GM18517 (cell line): ENCODE results near the gene ABCC4.
"Not testable (repeated sequence)": the region's sequence is repeated elsewhere in the genome, so short reads cannot be mapped to it uniquely, and the experiment has no call there.

Source experiments
- ATAC-seq: cut with Tn5 transposase; IDR thresholded peaks from one replicate; pipeline ENCODE4 v1.9.1; 2021; ENCODE audit warnings: mild to moderate bottlenecking, moderate library complexity; ENCODE audit not compliant: unreplicated experiment

Gene ABCC4

DNA sequence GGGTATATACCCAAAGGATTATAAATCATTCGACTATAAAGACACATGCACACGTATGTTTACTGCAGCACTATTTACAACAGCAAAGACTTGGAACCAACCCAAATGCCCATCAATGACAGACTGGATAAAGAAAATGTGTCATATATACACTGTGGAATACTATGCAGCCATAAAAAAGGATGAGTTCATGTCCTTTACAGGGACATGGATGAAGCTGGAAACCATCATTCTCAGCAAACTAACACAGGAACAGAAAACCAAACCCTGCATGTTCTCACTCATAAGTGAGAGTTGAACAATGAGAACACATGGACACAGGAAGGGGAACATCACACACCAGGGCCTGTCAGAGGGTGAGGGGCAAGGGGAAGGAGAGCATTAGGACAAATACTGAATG lies 102.6 kb downstream of the ABCC4 start:
- ATAC-seq, result not testable (repeated sequence)

DNA sequence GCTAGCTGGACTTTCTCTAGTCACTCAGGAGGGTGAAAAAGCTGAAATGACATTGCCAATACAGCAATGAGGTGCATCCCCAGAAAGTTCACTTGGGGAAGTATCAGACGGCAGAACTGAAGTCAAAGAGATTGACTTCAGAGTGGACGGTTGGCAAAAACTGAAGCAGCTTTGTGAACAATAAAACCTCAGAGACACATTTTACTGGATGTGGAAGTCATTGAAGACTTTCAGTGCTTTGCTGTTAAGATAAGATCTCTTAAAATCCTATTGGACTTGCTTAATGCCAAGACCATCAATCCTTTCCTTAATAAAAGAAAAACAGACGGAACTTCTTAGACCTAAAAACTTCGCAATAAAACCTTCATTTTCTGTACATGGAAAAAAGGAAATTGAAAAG lies 103.7 kb downstream of the ABCC4 start:
- no peak for ATAC-seq

GRCh38 chr13:95195146-95195545 lies 106.1 kb downstream of the ABCC4 start:
- no peak for ATAC-seq

DNA sequence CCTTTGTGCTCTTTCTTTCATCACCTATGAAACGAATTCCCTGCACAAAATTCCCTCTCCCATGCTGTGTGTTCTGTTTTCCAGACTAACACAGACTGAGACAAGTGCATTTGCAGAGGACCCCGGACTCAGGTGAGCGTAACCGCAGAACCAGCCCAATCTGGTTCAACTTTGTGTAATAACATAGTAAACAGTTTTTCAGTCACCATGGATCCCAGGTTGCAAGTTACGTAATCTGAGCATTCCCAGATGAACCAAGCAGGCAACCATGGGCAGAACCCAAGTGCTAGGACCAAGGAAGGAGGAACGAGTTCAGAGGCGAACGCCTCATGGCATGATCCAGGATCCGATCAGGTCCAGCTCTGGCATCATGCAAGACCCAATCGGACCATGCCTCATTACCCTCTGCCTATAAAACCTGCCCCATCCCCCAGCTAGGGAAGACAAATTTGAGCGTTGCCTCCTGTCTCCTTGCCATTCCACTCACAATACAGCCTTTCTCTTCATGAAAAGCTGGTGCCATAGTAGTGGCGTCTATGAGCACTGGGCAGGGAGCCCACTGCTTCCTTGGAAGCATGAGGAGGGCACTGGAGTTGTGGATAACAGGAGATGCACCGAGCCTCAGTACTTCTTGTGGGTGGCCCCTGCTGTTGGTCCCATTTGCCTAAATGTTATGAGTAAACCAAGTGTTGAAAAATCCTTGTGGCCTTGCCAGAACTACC lies 107.6 kb downstream of the ABCC4 start:
- no peak for ATAC-seq

- no peak for ATAC-seq
These were observed 108.3 kb downstream of the ABCC4 start for GRCh38 chr13:95192998-95193397.

- not testable (repeated sequence) for ATAC-seq
These were observed 108.7 kb downstream of the ABCC4 start for GRCh38 chr13:95192564-95192945.

DNA sequence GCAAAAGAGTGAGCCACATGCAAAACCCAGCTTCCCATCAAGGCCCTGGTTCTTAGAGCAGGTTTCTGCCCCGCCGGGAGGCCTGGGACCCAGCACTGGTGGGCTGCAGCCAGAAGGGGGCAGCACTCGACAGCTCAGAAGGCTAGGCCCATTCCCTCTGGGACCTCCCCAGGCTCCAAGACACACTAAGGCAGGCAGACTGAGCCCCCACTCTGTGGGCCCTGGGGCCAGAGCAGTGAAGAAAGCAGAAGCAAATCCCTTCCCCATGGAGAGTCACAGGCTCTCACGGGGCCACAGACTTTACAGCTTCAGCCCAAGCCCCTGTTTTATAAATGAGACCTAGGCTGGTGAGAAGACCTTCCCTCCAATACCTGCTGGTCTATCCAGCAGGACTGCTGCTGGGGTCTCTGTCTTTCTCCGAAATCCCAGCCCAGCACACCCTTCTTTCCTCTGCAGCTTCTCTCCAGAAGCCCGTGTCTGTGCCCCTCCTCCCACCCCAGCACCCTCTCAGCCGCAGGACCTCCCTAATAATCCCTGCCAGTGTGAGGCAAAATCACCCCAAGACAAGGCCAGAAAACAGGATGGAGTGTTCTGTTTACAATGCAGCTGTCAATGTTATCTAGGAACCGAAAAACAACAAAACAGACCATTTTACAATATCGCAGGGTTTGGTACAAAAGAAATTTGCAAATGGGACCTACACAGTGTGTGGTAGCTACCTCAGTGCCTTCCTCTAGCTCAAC lies 109.3 kb downstream of the ABCC4 start:
- ATAC-seq, result peak; percentile 89

GRCh38 chr13:95188128-95188527 lies 113.1 kb downstream of the ABCC4 start:
- ATAC-seq, result no peak

GRCh38 chr13:95185851-95186250 lies 115.4 kb downstream of the ABCC4 start:
- no peak for ATAC-seq

DNA sequence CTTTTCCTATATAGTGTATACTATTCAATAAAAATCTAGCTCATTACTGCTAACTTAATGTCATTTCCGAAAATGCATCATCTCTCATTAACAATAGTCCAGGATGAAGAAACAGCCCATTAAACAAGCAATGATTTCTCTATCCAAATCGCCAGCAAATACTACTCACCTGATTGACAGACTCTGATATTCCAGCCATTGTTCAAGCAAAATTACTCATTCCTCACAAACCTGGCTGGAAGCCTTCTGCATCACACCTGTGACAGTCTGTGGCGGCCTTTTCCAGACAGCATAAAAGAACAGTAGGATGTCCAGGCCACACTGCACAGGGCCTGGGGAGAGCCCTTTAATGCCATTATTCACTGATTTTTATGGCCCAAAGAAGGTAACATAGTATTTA lies 115.9 kb downstream of the ABCC4 start:
- ATAC-seq, result no peak

DNA sequence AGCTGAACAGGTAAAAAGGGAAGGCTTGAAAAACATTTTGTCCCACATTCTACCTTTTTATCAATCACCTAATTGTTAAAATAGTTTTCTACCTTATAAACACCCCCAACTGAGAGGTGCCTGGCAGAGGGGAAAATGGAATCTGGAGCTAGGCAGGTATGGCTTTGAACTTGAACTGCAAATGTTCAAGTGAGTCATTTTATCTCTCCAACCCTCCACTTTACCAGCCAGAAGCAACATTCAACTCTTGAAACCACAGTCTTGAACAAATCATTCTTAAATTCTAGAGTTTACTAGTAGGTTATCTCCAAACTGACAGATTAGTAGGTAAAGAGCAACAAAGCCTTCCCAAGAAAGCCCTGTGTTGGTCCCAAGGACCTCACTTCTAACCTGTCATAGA lies 116.9 kb downstream of the ABCC4 start:
- ATAC-seq, result no peak

DNA sequence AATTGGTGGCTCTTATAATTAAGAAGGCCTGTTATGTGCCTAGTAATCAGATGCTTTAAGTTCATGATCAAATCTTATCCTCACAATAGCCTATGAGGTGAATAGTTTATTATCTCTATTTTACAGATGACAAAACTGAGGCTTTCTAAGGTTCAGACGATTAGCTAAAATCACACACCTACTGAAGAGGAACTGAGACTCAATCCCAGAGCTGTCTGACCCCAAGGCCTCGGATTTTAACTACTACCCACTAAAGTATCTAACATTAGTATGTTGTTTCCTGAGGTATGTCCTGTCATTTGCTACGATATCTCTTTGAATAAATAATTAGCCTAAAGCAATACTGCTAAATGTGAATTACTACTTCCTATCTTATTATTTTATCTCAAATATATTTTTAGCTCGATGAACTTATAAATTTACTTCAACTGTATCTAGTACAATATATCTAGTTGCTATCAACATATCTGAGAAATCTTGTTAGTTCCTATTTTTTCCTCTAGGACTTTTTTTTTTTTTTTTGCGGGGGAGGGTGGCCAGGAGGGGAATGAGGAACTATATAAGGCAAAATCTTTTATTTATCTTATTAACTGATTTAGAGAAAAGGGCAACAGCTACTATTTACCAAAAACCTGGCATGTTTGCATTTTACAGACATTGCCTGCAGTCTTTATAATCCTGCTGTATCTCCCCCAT lies 118.5 kb downstream of the ABCC4 start:
- no peak for ATAC-seq

DNA sequence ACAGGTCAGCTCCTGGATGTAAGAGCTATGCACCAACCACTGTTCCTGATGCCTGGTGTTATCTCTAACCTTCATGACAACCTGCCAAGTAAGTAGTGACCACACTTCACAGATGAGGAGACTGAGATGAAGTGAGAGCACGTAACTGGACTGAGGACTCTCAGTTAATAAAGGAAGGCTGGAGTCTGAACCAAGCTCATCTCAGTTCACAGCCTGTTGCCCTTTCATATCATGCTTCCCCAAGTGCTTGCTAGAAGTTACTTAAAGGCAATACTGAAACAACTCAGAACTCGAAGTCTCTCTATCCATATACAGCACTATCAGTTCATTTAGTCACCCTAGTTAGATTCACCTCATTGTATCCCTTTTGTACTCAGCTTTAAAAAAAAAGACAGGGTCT lies 119.7 kb downstream of the ABCC4 start:
- peak; percentile 57 for ATAC-seq

DNA sequence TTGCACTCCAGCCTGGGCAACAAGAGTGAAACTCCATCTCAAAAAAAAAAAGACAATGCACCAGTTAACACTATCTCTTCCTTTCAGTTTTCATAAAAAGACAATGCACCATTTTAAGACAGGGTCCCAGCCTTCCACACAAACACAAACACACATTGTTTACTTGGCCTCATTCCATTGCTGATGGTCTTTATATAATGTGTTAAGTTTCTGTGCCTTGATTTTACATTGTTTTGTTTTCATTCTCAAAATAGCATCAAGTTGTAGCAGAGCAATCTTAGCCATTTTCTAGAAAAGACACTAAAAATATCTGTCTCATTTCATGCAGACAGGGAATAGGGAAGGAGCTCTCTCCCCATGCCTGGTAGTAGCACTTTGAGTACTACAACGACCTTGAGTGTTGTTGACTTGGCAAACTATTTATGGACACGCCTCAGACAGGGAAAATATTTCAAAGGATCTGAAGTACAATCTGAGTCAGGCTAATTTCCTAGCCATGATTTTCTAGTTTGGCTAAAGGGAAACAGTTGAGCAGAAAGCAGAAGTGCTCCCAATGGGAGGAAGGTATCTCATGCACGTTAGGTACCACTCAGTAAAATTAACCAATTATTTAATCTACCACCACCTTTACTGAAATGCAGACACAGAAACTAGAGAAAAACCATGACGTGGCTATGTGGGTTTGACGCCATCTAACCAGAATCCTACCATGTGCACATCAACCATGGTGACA lies 120.6 kb downstream of the ABCC4 start:
- ATAC-seq, result peak; percentile 9

GRCh38 chr13:95176611-95177259 lies 124.5 kb downstream of the ABCC4 start:
- ATAC-seq, result no peak

DNA sequence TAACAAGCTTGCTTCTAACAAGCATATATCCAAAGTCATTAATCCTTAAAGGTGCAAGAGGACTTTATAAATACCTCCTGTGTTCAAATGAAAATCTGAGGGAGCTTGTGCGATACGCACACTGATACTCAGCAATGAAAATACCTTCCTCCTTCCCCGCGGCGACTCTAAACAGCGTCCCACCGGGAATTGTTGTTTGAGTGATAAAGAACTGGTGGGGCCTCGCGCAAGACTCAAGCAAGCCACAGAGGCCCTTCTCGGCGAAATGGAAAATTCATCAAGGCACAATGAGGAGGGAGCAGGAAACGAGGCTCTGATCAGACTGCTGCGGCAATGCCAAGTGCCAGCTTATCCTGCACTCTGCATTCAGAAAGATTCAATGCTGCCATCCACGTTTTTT lies 126.7 kb downstream of the ABCC4 start:
- no peak for ATAC-seq

- ATAC-seq, result no peak
These were observed 133.1 kb downstream of the ABCC4 start for GRCh38 chr13:95168191-95168590.

GRCh38 chr13:95167003-95167402 lies 134.2 kb downstream of the ABCC4 start:
- ATAC-seq, result not testable (repeated sequence)

GRCh38 chr13:95164830-95165229 lies 136.4 kb downstream of the ABCC4 start:
- ATAC-seq, result no peak

GRCh38 chr13:95160112-95160906 lies 140.9 kb downstream of the ABCC4 start:
- no peak for ATAC-seq
